GM19238 (cell line): ENCODE measurements around the gene KPNA1.
A peak's percentile ranks its signal among the peaks of the same experiment; 100 is the strongest.
"Not testable (repeated sequence)": the region's sequence is repeated elsewhere in the genome, so short reads cannot be mapped to it uniquely, and the experiment has no call there.

Source experiments
- DNase-seq: peaks from one replicate; pipeline ENCODE4 v3.0.0; 2011; ENCODE audit warnings: low spot score; ENCODE audit not compliant: insufficient read length

Gene KPNA1

GRCh38 chr3:122520861-122521260, 6.1 kb upstream of the KPNA1 start:
- DNase-seq, result no peak

GRCh38 chr3:122519693-122520092, 5.0 kb upstream of the KPNA1 start:
- no peak for DNase-seq

GRCh38 chr3:122516846-122517360, 2.2 kb upstream of the KPNA1 start:
- DNase-seq, result no peak

DNA sequence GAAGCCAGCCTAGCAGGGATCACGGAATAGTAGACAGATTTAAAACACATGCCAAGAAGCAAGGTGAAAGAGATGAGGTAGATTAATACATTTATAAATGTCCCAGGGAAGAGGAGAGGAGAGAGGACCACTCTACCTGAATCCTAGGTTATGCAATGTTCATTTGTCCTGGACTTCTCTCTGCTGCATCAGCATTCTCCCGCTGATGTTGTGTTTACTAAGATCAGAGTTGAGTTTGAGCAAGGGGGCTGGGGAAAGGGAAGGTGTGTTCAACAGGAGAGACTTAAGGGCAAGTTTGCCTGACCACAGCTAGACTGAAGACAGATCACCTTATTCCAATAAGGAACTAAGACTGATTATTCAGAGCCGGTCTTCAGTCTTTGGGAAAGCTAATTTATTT, 1.1 kb upstream of the KPNA1 start:
- no peak for DNase-seq

- no peak for DNase-seq
These were observed 305 bp upstream of the KPNA1 start for GRCh38 chr3:122515020-122515468.

- no peak for DNase-seq
These were observed 1.2 kb downstream of the KPNA1 start for GRCh38 chr3:122513386-122514122.

GRCh38 chr3:122512284-122512683, 2.5 kb downstream of the KPNA1 start:
- DNase-seq, result no peak

DNA sequence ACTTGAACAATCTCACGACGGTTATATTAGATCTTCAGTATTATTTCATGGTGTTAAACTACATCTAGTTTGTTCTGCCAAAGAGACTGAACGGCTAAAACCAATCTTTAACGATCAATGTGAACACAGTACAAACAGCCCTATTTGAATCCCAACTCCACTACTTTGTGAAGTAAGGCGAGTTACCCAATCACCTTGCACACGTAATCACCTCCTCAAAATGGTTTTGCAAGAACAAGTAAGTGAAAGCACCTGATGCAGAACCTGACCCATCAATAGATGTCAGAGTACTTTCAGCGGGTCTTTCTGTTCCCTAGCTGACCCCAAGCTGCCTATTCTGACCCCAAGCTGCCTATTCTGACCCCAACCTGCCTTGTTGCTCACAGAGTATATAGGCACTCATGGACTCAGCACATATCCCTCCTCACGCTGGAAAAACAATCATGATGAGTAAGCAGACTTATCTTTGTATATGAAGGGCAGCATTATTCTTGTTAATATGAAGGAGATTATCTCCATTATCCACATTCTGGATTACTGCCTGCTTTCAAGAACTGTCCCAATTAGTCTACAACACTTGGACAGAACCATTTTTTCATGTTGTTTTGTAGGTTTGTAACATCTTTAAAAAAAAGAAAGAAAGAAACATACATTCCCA, 3.7 kb downstream of the KPNA1 start:
- no peak for DNase-seq

- DNase-seq, result not testable (repeated sequence)
These were observed 5.8 kb downstream of the KPNA1 start for GRCh38 chr3:122508944-122509343.

- DNase-seq, result no peak
These were observed 6.4 kb downstream of the KPNA1 start for GRCh38 chr3:122508135-122508914.

GRCh38 chr3:122506450-122506849, 8.3 kb downstream of the KPNA1 start:
- no peak for DNase-seq

- no peak for DNase-seq
These were observed 9.1 kb downstream of the KPNA1 start for GRCh38 chr3:122505676-122506075.

DNA sequence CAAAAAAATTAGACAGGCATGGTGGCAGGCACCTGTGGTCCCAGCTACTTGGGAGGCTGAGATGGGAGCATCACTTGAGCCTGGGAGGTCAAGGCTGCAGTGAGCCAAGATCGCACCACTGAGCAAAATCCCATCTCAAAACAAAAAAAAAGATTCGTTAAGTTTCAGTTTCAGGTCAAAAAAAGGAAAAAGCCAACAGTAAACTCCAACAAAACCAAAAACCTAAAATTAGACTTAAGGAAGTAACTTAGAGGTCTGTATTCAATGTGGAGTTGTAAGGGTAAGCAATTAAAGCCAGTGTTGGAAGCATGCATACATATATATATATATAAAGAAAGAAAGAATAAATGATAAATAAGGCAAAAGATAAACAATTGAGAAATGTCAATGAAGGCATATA, 11.8 kb downstream of the KPNA1 start:
- no peak for DNase-seq

DNA sequence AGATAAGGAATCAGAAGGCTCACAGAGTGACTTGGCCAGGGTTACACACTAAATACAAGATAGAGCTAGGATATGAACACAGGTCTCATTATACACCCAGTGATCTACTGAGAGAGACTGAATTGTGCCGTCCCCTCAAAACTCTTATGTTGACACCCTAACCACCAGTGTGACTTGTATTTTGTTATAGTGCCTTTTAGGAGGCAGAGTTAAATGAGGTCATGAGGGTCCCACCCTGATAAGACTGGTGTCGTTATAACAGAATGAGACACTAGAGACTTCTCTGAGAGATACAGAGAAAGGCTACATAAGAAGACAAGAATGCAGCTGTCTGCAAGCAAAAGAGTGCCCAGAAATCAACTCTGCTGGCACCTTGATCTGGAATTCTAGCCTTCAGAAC, 12.6 kb downstream of the KPNA1 start:
- DNase-seq, result no peak

DNA sequence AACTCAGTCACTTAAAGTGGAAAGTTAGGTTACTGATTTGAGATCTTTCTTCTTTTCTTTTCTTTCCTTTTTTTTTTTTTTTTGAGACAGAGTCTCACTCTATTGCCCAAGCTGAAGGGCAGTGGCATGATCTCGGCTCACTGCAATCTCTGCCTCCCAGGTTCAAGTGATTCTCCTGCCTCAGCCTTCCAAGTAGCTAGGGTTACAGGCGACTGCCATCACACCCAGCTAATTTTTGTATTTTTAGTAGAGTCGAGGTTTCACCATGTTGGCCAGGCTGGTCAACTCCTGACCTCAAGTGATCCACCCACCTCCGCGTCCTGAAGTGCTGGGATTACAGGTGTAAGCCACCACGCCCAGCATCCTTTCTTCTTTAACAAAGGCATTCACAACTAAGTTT, 13.8 kb downstream of the KPNA1 start:
- not testable (repeated sequence) for DNase-seq

- no peak for DNase-seq
These were observed 16.6 kb downstream of the KPNA1 start for GRCh38 chr3:122498152-122498551.

DNA sequence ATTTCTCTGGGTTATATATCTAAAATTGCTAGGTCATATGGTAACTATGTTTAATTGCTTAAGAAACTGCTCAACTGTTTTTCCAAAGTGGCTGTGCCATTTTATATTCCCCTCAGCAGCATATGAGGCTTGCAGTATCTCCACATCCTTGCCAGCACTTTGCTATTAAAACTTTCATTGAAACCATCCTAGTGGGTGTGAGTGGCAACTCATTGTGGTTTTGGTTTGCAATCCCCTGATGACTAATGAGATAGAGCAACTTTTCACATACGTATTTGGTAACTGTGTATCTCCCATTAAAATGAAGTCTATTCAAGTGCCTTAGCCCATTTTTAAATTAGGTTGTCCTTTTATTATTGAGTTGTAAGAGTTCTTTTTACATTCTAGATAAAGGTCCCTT, 17.3 kb downstream of the KPNA1 start:
- DNase-seq, result peak; percentile 2

DNA sequence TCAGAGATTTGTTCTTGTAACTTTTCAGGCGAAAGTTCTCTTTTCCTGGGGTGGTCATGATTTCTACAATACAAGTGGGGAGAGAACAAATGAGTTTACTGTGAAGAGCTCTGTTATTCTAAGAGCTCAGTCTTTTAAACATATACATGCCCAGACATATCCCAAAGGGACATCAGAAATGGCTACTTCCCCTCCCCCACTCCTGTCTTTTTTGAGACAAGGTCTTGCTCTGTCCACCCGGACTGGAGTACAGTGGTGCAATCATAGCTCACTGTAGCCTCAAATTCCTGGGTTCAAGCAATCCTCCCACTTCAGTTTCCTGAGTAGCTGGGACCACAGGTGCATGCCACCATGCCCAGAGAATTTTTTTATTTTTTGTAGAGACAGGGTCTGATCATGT, 18.2 kb downstream of the KPNA1 start:
- DNase-seq, result no peak

DNA sequence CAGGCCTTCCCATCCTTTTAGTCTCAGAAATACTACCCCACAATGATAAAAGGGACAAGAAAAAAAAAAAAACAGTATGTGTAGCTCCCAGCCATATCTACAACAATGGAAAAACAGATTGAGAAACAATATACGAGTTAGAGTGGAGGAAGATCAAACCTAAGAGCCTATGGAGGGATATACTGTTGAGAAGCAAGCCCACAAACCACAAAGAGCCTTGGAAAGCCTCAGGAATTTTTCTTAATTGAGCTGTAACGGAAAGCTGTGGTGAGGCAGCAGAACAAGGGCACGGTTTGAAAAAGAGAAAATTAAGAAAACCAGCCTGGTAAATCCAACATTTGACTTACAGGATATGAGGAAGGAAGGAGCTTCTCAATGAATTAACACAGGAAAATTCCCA, 21.4 kb downstream of the KPNA1 start:
- DNase-seq, result no peak

- no peak for DNase-seq
These were observed 26.3 kb downstream of the KPNA1 start for GRCh38 chr3:122488262-122488973.

DNA sequence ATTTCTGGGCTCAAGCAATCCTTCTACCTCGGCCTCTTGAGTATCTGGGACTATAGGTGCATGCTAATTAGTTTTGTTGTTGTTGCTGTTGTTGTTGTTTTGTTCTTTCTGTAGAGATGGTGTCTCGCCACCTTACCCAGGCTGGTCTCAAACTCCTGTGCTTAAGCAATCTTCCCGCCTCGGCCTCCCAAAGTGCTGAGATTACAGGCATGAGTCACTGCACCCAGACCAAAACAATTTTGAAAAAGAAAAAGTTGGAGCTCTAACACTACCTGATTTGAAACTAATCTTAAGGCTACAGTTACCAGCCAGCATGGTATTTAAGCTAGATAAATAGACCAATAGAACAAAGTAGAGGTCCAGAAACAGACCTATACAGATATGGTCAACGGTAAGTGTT, 29.8 kb downstream of the KPNA1 start:
- no peak for DNase-seq
